ENCODE measurements around the gene ZNF580.

The ZNF580 gene

DNA sequence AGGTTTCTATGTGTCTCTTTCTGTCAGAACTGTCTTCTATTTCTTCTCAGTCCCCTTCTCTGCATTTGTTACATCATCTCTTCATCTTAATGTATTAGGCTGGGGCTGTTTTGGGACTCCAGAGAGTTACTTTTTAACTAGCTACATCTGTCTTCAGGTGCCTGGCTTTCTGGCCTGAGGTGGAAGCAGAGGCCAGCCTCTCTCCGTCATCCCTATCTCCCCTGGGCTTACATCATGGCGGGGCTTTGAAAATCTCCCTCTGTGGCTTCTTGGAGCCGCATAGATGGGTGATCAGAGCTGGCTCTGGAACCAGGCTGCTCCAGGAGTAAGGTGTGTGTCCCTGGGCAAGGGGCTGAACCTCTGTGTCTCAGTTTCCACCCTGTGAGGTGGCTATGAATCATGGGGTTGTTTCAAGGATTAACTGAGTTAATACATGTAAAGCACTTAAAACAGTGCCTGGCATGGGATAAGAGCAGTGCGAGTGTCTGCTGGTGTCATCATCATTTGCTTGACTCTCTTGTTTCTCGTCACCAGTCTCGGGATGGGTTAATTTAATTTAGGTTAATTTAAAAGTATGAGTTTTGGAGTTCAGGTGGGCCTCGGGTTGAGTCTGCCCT is 36.2 kb downstream of the ZNF580 start:
- TF ChIP-seq, protein P1, sequence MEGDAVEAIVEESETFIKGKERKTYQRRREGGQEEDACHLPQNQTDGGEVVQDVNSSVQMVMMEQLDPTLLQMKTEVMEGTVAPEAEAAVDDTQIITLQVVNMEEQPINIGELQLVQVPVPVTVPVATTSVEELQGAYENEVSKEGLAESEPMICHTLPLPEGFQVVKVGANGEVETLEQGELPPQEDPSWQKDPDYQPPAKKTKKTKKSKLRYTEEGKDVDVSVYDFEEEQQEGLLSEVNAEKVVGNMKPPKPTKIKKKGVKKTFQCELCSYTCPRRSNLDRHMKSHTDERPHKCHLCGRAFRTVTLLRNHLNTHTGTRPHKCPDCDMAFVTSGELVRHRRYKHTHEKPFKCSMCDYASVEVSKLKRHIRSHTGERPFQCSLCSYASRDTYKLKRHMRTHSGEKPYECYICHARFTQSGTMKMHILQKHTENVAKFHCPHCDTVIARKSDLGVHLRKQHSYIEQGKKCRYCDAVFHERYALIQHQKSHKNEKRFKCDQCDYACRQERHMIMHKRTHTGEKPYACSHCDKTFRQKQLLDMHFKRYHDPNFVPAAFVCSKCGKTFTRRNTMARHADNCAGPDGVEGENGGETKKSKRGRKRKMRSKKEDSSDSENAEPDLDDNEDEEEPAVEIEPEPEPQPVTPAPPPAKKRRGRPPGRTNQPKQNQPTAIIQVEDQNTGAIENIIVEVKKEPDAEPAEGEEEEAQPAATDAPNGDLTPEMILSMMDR (IDR thresholded peaks at IDR 0.05; ENCODE audit: insufficient read depth, low read depth, low read length, missing control alignments): no peak
- peak overlapping the region; percentile 96 for H3K4me3 ChIP-seq (ENCODE audit: low read depth, low read length)

DNA sequence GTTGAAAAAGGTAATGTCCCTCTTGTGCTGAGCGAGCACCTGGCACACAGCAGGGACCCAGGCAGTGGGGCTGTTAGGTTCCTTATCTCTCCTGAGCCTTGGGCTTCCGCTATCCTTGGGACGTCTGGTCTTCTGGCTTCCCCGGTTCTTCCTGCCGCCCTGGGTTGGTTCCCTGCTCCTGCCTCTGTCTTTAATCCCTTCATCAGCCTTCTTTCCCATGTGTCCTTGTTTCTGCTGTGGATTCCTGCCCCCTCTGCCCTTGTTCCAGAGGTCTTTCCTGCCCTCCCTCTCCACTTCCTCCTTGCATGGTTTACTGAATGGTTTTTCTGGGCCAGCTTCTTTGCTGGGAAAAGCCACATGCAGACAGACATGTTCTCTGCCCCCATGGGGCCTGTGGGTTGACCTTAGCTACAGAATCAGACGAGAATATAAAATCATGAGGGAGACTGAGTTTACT is 36.8 kb downstream of the ZNF580 start:
- peak overlapping the region; percentile 96 for H3K4me3 ChIP-seq (ENCODE audit: low read depth, low read length)
- TF ChIP-seq, protein P1 (IDR thresholded peaks at IDR 0.05; ENCODE audit: insufficient read depth, low read depth, low read length, missing control alignments): no peak
- DNase-seq (ENCODE audit: low read depth): peak; percentile 32

More for the DNA sequence above, 36.2 kb downstream of the ZNF580 start:
- no peak for DNase-seq (ENCODE audit: low read depth)

DNA sequence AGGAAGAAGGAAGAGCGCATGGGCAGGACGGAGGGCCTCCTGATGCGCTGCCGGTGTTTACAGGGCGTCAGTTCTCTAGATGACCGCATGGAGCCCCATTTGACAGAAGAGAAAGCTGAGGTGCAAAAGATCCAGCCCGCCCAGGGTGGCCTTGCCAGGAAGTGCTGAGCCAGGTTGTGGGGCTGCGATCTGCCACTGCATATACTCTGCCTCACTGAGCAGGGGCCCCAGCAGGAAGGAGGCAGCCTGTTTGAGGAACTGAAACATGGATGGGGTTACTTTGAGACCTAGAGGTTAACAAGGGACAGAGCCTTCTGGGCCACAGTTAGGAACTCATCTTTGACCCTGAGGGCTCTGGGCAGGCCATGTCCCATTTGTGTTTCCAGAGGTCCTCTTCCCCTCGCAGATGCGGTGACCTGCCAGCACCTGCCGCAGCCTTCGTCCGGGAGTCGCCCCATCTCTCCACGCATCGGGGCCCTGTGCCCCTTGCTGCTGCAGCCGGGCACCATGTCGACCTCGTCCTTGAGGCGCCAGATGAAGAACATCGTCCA is 37.4 kb downstream of the ZNF580 start:
- peak overlapping the region; percentile 96 for H3K4me3 ChIP-seq (ENCODE audit: low read depth, low read length)
- DNase-seq (ENCODE audit: low read depth): peak; percentile 97
- TF ChIP-seq, protein P1 (IDR thresholded peaks at IDR 0.05; ENCODE audit: insufficient read depth, low read depth, low read length, missing control alignments): peak; percentile 39

DNA sequence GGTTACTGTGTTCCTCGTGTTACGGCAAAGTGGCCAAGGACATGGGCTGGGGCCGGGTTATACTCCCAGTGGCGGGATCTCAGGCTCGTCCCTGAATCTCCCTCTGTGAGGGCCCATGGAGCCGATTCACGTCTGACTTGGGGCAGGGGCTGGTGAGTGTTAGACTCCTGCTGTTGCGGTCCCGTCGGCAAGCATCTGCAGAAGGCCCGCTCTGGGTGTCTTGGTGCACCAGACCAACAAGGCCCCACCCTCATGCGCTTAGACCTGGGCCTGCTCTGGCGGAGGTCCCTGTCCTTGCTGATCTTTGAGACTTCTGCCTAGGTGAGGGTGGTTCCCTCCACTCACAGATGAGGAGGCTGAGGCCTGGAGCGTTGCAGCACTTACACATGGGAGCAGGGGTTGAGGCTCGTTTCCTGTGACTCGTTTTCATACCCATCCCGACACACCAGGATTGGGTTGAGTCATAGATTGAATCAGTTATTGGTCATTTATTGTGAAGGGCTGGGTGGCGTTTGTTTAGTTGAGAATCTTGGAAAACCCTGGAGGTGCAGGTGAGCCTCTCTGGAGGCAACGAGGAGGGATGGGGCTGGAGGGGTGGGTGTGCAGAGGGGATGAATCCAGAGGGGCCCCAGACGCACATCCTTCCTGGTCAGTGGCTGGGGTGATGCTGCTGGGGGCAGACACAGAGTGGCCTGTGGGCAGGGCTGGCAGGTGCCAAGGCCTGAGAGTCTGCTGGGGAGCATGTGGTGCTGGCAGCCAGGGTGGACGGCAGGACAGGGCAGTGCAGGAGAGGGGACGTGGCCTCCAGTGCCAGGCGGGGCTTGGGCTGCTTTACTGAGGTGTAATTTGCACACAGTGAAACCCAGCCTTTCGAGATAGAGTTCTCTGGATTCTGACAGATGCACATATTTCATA is 38.8 kb downstream of the ZNF580 start:
- DNase-seq (ENCODE audit: low read depth): no peak
- no peak overlapping the region for H3K4me3 ChIP-seq (ENCODE audit: low read depth, low read length)
- TF ChIP-seq, protein P1 (IDR thresholded peaks at IDR 0.05; ENCODE audit: insufficient read depth, low read depth, low read length, missing control alignments): no peak

DNA sequence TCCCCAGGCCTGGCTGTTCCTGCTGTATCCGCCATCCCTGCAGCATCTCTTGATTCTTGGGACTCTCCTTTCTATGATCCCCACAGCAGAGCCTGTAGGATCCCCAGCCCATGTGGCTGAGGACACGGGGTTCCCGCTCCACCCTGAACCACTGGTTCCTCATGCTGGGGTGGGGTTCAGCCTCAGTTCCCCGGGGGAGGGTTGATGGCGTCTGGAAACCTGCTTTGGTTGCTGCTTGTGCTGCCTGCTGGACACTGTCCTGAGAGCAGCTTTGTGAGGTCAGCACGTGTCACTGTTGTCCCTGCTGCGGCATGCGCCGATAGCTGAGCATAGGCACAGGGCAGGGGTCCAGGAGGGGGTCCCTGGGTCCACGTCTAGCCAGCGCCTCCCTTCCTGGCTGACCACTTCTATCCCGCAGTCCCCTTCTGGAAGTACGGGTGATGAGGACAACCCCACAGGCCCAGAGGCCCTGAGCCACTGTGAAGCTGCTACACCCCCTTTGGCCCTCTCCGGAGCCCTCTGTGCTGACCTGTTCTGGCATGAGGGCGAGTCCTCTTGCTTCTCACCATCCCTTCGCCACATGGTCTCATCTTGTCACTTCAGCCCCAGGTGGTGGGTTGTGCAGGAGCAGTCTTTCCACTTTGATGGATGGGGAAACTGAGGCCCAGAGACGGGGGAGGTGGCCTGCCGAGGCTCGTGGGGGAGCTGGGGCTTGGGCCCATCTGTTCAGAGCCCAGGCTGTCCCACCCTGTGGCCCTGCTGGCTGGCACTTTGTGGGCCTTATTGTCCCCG is 39.7 kb downstream of the ZNF580 start:
- no peak for DNase-seq (ENCODE audit: low read depth)
- TF ChIP-seq, protein P1 (IDR thresholded peaks at IDR 0.05; ENCODE audit: insufficient read depth, low read depth, low read length, missing control alignments): no peak
- H3K4me3 ChIP-seq (ENCODE audit: low read depth, low read length): no peak overlapping the region
